Hepatocyte (in vitro differentiated cells): ENCODE results near the gene PDCD6IP.

ENCODE experiments used
- CTCF ChIP-seq: fragments of 200-600 bp; sonication (generic); IDR thresholded peaks from 2 replicates; pipeline ENCODE4 v1.5.1; 2016; ENCODE audit warnings: antibody characterized with exemption, mild to moderate bottlenecking; ENCODE audit not compliant: poor library complexity
- EZH2 ChIP-seq: fragments of 200-600 bp; sonication (generic); IDR thresholded peaks from 2 replicates; pipeline ENCODE4 v1.6.1; 2016; ENCODE audit warnings: antibody characterized with exemption, mild to moderate bottlenecking, borderline replicate concordance
- EZH2phosphoT487 ChIP-seq: fragments of 200-600 bp; sonication (generic); IDR thresholded peaks from one replicate; pipeline ENCODE4 v1.6.1; 2018; ENCODE audit warnings: antibody characterized with exemption, mild to moderate bottlenecking, low read depth, moderate library complexity; ENCODE audit not compliant: unreplicated experiment, severe bottlenecking

GRCh38 chr3:33834096-33834453, 35.6 kb downstream of the PDCD6IP start:
- no peak for TF ChIP-seq CTCF
- TF ChIP-seq EZH2phosphoT487: no peak
- no peak for TF ChIP-seq EZH2
